Lower leg skin (tissue), 4 donors: ENCODE measurements around the gene PRDM16. TPM values are rescaled to one million over a fixed set of nuclear protein-coding genes. Genes with fewer than 3 reads are reported as not detected.

ENCODE experiments used
- DNase-seq, 2 donors: peaks; one replicate each; pipeline ENCODE4 v3.0.0-alpha.2; 2019; ENCODE audit warnings: low spot score in 2 of 2
- H3K4me3 ChIP-seq: fragments of 200-600 bp; sonication (generic); 2 replicates; pipeline ENCODE4 v1.5.1; 2017; ENCODE audit warnings: mild to moderate bottlenecking, low read depth; ENCODE audit not compliant: poor library complexity, severe bottlenecking
- CTCF ChIP-seq, 3 donors: fragments of 450-650 bp; IDR thresholded peaks; one replicate each; pipeline ENCODE4 v1.5.1; 2016; ENCODE audit warnings: antibody characterized with exemption in 3 of 3, mild to moderate bottlenecking in 3 of 3, moderate library complexity in 2 of 3
- POLR2A ChIP-seq, 2 donors: fragments of 450-650 bp; IDR thresholded peaks; one replicate each; pipeline ENCODE4 v1.6.1; 2016 to 2017; ENCODE audit warnings: antibody characterized with exemption in 2 of 2, mild to moderate bottlenecking in 1 of 2, moderate library complexity in 1 of 2
- WGBS, 2 donors: methylation state at CpG; one replicate each; pipeline ENCODE4 v1.1.5; 2018; 5-methylcytosine and 5-hydroxymethylcytosine counted together
- intact Hi-C: fragments of 100-400 bp; cut with DNase I; formaldehyde crosslinking; loops from one replicate; pipeline ENCODE4 v1.15.0; 2023; ENCODE audit warnings: low total_unique reads
- total RNA-seq, 4 donors: library from RNA; depleted of rRNA; stranded (reverse); fragments of >200 nt; gene quantifications; one replicate each; pipeline ENCODE4 v1.1.0, GENCODE V29; 2016

Gene PRDM16
- total RNA-seq, 4 donors from 2014 or later = 0.08 to 0.91 (median 0.56) TPM; not detected in 1

DNA sequence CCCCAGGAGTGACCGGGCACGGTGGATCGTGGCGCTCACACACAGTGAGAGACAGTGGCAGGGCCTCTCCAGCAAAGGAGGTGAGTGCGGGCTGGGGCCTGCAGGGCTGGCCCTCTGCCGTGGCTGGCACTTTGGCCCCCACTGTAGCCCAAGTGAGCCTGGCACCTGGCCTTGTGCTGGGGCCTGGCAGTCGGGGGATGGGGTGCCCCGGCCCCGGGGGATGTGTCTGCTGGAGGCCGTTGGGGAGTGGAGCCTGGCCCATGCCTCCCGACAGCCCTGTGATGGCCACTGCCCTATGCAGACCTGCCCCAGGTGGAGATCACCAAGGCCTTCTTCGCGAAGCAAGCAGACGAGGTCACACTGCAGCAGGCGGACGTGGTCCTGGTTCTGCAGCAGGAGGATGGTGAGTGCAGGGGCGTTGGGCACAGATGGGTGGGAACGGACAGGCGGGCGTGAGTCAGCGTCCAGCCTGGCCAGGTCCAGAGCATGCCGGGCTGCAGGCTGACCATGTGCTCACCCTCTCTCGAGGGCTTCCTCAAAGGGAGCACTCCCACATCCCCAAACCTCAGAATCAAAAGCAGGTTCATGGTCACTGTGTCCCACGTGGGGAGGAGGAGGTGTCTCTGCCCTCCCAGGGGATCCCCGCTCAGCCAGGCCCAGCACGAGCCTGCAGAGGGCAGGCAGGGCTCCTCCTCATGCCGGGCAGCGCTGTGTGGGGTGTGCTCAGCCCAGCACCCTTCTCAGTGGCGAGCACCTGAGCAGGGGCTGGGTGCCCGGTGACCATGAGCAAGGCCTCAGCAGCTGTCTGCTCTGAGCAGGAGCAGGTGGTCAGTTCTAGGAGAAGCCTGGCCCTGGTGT lies 410.7 kb downstream of the PRDM16 start:
- H3K4me3 ChIP-seq = no peak overlapping the region
- TF ChIP-seq CTCF (IDR thresholded peaks at IDR 0.05) (no peak), POLR2A (IDR thresholded peaks at IDR 0.05) (no peak)
- DNase-seq = no peak
- WGBS, 2 donors = 68 to 69% methylated on average over 22 to 25 of the region's 30 CpGs
- intact Hi-C loops = no loop called here

DNA sequence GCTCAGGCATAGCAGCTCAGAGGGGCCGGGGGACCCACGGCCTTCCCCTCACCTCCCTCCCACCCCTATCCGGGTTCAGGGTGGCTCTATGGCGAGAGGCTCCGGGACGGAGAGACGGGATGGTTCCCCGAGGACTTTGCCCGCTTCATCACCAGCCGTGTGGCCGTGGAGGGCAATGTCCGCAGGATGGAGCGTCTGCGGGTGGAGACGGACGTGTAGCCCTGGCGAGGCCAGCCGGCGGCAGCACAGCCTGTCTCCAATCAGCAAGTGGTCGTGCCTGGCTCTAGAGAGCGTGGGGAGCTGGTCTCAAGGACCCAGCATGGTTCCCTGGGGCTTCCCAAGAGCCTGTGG lies 411.3 kb downstream of the PRDM16 start:
- no peak for DNase-seq
- 66 to 81% methylated on average over 19 to 21 of the region's 21 CpGs for WGBS, 2 donors
- intact Hi-C loops = no loop called here
- TF ChIP-seq POLR2A (IDR thresholded peaks at IDR 0.05) = no peak
- TF ChIP-seq CTCF (IDR thresholded peaks at IDR 0.05) = no peak
- no peak overlapping the region for H3K4me3 ChIP-seq

GRCh38 chr1:3481046-3481445 lies 412.0 kb downstream of the PRDM16 start:
- no peak overlapping the region for H3K4me3 ChIP-seq
- 61 to 70% methylated on average over 12 to 14 of the region's 15 CpGs for WGBS, 2 donors
- intact Hi-C loops = no loop called here
- no peak for TF ChIP-seq POLR2A (IDR thresholded peaks at IDR 0.05)
- no peak for TF ChIP-seq CTCF (IDR thresholded peaks at IDR 0.05)
- DNase-seq = no peak

DNA sequence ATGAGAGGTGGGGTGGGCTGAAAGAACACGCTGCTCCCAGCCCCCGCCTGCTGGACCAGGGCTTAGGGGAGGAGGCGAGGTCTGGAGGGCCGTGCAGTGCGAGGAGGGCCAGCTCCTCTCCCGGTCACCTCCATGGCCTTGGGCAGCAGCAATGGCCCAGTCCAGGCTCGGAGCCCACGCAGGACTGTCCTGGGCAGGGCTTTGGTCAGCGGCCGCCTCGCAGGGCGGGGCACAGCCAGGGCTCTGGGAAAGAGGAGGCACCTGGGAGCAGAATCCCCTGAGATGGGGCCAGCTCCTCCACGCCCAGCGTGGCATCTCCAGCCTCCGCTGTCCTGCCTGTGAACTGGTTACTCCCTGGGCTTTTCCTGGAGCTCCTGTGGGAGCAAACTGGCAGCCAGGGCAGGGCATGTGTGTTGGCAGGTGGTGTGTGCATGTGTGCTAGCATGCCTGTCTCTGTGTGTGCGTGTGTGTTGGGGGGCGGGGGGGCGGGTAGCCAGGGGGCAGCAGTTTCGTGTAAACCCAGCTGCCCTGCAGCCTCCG lies 412.9 kb downstream of the PRDM16 start:
- no peak overlapping the region for H3K4me3 ChIP-seq
- intact Hi-C loops = loop anchor here (2.0 kb wide), 1 partner anchor 29 kb away; no protein-coding TSS in a partner anchor
- 19 to 31% methylated on average over 3 to 10 of the region's 20 CpGs for WGBS, 2 donors
- DNase-seq = no peak
- TF ChIP-seq CTCF (IDR thresholded peaks at IDR 0.05) = no peak
- TF ChIP-seq POLR2A (IDR thresholded peaks at IDR 0.05) = no peak

GRCh38 chr1:3482378-3482849 lies 413.4 kb downstream of the PRDM16 start:
- DNase-seq = no peak
- WGBS, 2 donors = 3 to 19% methylated on average over 9 to 13 of the region's 18 CpGs
- TF ChIP-seq POLR2A (IDR thresholded peaks at IDR 0.05) = no peak
- no peak for TF ChIP-seq CTCF (IDR thresholded peaks at IDR 0.05)
- intact Hi-C loops = loop anchor here (2.0 kb wide), 1 partner anchor 30 kb away; no protein-coding TSS in a partner anchor
- H3K4me3 ChIP-seq = no peak overlapping the region
